IMR-90 (cell line): Measurements from ENCODE around the gene TXNDC8. TPM values are rescaled to one million over a fixed set of nuclear protein-coding genes. Genes with fewer than 3 reads are reported as not detected.

Experiments used
- ATAC-seq: fragments of 200-7000 bp; cut with Tn5 transposase; 2 replicates; pipeline ENCODE4 v1.9.1; 2020; ENCODE audit warnings: low read depth, mild to moderate bottlenecking, moderate library complexity
- BruUV-seq: library from RNA; stranded (reverse); fragments of 400-500 nt; replicated peaks from 2 replicates; lab custom pipeline; 2021; lab: Mats Ljungman, UMichigan
- CTCF ChIA-PET: fragments of 300-600 bp; formaldehyde crosslinking; extraction: SDS; loops from one replicate; lab custom pipeline; 2021; ENCODE audit warnings: antibody characterized with exemption; lab: Yijun Ruan, JAX
- POLR2A ChIA-PET: fragments of 300-600 bp; sonication (Branson Sonifier 250); formaldehyde crosslinking; loops from one replicate; lab custom pipeline; 2022; ENCODE audit warnings: antibody characterized with exemption; ENCODE audit not compliant: unreplicated experiment; lab: Charles Lee
- DNase-seq: peaks from one replicate; pipeline ENCODE4 v3.0.0; 2013
- H2AFZ ChIP-seq: replicated peaks from 2 replicates; pipeline ENCODE3; 2013; ENCODE audit warnings: low read length, mild to moderate bottlenecking; ENCODE audit not compliant: poor library complexity
- H2AK5ac ChIP-seq: 2 replicates; pipeline ENCODE4 v1.6.1; 2013; ENCODE audit warnings: low read depth, low read length, inconsistent platforms
- H2AK9ac ChIP-seq: replicated peaks from 2 replicates; pipeline ENCODE3; 2013; ENCODE audit warnings: mild to moderate bottlenecking, low read depth, low read length, moderate library complexity; ENCODE audit not compliant: poor library complexity
- H2BK120ac ChIP-seq: 2 replicates; pipeline ENCODE4 v1.6.1; 2013; ENCODE audit warnings: low read depth, low read length, inconsistent platforms
- H2BK15ac ChIP-seq: 3 replicates; pipeline ENCODE4 v1.6.1; 2013; ENCODE audit warnings: low read depth, low read length, inconsistent platforms
- H2BK20ac ChIP-seq: 2 replicates; pipeline ENCODE4 v1.6.1; 2013; ENCODE audit warnings: low read depth, mild to moderate bottlenecking, inconsistent platforms, low read length, moderate library complexity
- H2BK5ac ChIP-seq: 2 replicates; pipeline ENCODE4 v1.6.1; 2013; ENCODE audit warnings: mild to moderate bottlenecking, low read depth, low read length, inconsistent platforms; ENCODE audit not compliant: poor library complexity, severe bottlenecking
- H3K14ac ChIP-seq: replicated peaks from 2 replicates; pipeline ENCODE4 v1.6.1; 2013; ENCODE audit warnings: low read depth, low read length, inconsistent platforms
- H3K18ac ChIP-seq: 2 replicates; pipeline ENCODE4 v1.6.1; 2013; ENCODE audit warnings: low read depth, low read length, control low read depth
- H3K23ac ChIP-seq: 2 replicates; pipeline ENCODE4 v1.6.1; 2013; ENCODE audit warnings: low read depth, low read length, inconsistent platforms
- H3K27ac ChIP-seq: 2 replicates; pipeline ENCODE4 v1.5.1; 2013; ENCODE audit warnings: mild to moderate bottlenecking, control low read depth, low read length; ENCODE audit not compliant: insufficient read depth
- H3K27me3 ChIP-seq: 2 replicates; pipeline ENCODE4 v1.6.1; 2013; ENCODE audit warnings: low read length; ENCODE audit not compliant: control insufficient read depth, insufficient read depth
- H3K36me3 ChIP-seq: 2 replicates; pipeline ENCODE4 v1.6.1; 2013; ENCODE audit warnings: low read length, mixed read lengths; ENCODE audit not compliant: control insufficient read depth, insufficient read depth
- H3K4ac ChIP-seq: 2 replicates; pipeline ENCODE4 v1.6.1; 2013; ENCODE audit warnings: low read depth, low read length, inconsistent platforms
- H3K4me1 ChIP-seq: 2 replicates; pipeline ENCODE4 v1.6.1; 2013; ENCODE audit warnings: low read length, mixed read lengths; ENCODE audit not compliant: control insufficient read depth, insufficient read depth
- H3K4me2 ChIP-seq: 2 replicates; pipeline ENCODE4 v1.6.1; 2013; ENCODE audit warnings: low read depth, mild to moderate bottlenecking, control low read depth, low read length, moderate library complexity
- H3K4me3 ChIP-seq: 2 replicates; pipeline ENCODE4 v1.5.1; 2013; ENCODE audit warnings: low read depth, mild to moderate bottlenecking, control low read depth, low read length, moderate library complexity; ENCODE audit not compliant: insufficient read depth
- H3K56ac ChIP-seq: 2 replicates; pipeline ENCODE4 v1.6.1; 2013; ENCODE audit warnings: low read length, inconsistent platforms; ENCODE audit not compliant: insufficient read depth; ENCODE audit errors: extremely low read depth
- H3K79me1 ChIP-seq, 2 experiments: 2 replicates each; pipeline ENCODE4 v1.6.1; 2013; ENCODE audit warnings: low read length in 2 of 2, inconsistent platforms in 1 of 2, low read depth in 1 of 2
- H3K9ac ChIP-seq: 2 replicates; pipeline ENCODE4 v1.6.1; 2013; ENCODE audit warnings: low read depth, low read length, control low read depth
- H3K9me1 ChIP-seq: 2 replicates; pipeline ENCODE4 v1.6.1; 2013; ENCODE audit warnings: low read length, inconsistent platforms; ENCODE audit not compliant: insufficient read depth
- H3K9me3 ChIP-seq: 2 replicates; pipeline ENCODE4 v1.6.1; 2013; ENCODE audit warnings: low read length; ENCODE audit not compliant: control insufficient read depth, insufficient read depth
- H4K20me1 ChIP-seq: 2 replicates; pipeline ENCODE4 v1.6.1; 2013; ENCODE audit warnings: low read length, inconsistent platforms; ENCODE audit not compliant: insufficient read depth
- H4K5ac ChIP-seq: 2 replicates; pipeline ENCODE4 v1.6.1; 2013; ENCODE audit warnings: mild to moderate bottlenecking, low read depth, low read length, control low read depth
- H4K8ac ChIP-seq, 2 experiments: 2 replicates each; pipeline ENCODE4 v1.6.1; 2013; ENCODE audit warnings: low read depth in 2 of 2, low read length in 2 of 2, control low read depth in 1 of 2, inconsistent platforms in 1 of 2
- H4K91ac ChIP-seq: 2 replicates; pipeline ENCODE4 v1.6.1; 2013; ENCODE audit warnings: low read depth, low read length, inconsistent platforms; ENCODE audit not compliant: insufficient read depth
- BHLHE40 ChIP-seq: fragments of 150-350 bp; IDR thresholded peaks from 2 replicates; pipeline ENCODE4 v1.6.1; 2016; ENCODE audit warnings: mild to moderate bottlenecking, low read depth, low read length
- CEBPB ChIP-seq: IDR thresholded peaks from 2 replicates; pipeline ENCODE4 v1.6.1; 2012; ENCODE audit warnings: low read depth, low read length, improper control_type of control experiment
- CHD1 ChIP-seq: IDR thresholded peaks from 2 replicates; pipeline ENCODE4 v1.6.1; 2012; ENCODE audit warnings: low read depth, low read length, improper control_type of control experiment
- FOS ChIP-seq: fragments of 150-350 bp; IDR thresholded peaks from 2 replicates; pipeline ENCODE4 v1.6.1; 2016; ENCODE audit warnings: low read depth, low read length
- MAFK ChIP-seq: IDR thresholded peaks from 2 replicates; pipeline ENCODE4 v1.6.1; 2012; ENCODE audit warnings: low read depth, low read length, improper control_type of control experiment
- MAZ ChIP-seq: IDR thresholded peaks from 2 replicates; pipeline ENCODE4 v1.6.1; 2012; ENCODE audit warnings: low read depth, mild to moderate bottlenecking, low read length, improper control_type of control experiment, moderate library complexity, borderline replicate concordance
- MXI1 ChIP-seq: IDR thresholded peaks from 2 replicates; pipeline ENCODE4 v1.6.1; 2012; ENCODE audit warnings: low read depth, mild to moderate bottlenecking, low read length, moderate library complexity, borderline replicate concordance
- NFE2L2 ChIP-seq: fragments of 150-350 bp; IDR thresholded peaks from 2 replicates; pipeline ENCODE4 v1.6.1; 2016; ENCODE audit warnings: low read depth, mild to moderate bottlenecking, low read length
- POLR2A ChIP-seq: IDR thresholded peaks from 2 replicates; pipeline ENCODE4 v1.6.1; 2012; ENCODE audit warnings: mild to moderate bottlenecking, low read depth, low read length
- RCOR1 ChIP-seq: IDR thresholded peaks from 2 replicates; pipeline ENCODE4 v1.6.1; 2012; ENCODE audit warnings: mild to moderate bottlenecking, low read length, improper control_type of control experiment; ENCODE audit not compliant: insufficient replicate concordance
- RFX5 ChIP-seq: IDR thresholded peaks from 2 replicates; pipeline ENCODE4 v1.8.0; 2012; ENCODE audit warnings: low read depth, mild to moderate bottlenecking, low read length, moderate library complexity
- SMC3 ChIP-seq: fragments of 150-350 bp; IDR thresholded peaks from 2 replicates; pipeline ENCODE4 v1.6.1; 2016; ENCODE audit warnings: low read depth, mild to moderate bottlenecking, antibody characterized with exemption, low read length, moderate library complexity
- WGBS, 2 experiments: methylation state at CpG; one replicate each; pipeline versions ENCODE4 v1.1.5 to v1.1.7; 2013; ENCODE audit warnings: missing lambda C conversion rate in 2 of 2; ENCODE audit not compliant: insufficient read length in 1 of 2; ENCODE audit errors: extremely low coverage in 2 of 2; 5-methylcytosine and 5-hydroxymethylcytosine counted together
- dilution Hi-C: fragments of 300-500 bp; cut with HindIII; formaldehyde crosslinking; loops from one replicate; pipeline ENCODE4 v1.14.3; 2018; ENCODE audit warnings: low sequenced_read_pairs; ENCODE audit not compliant: unreplicated experiment
- in situ Hi-C: fragments of 300-500 bp; cut with MboI; formaldehyde crosslinking; loops from 3 replicates; pipeline ENCODE4 v1.14.3; 2019; ENCODE audit warnings: low sequenced_read_pairs, inconsistent platforms, mixed read lengths
- intact Hi-C: fragments of 100-400 bp; cut with micrococcal nuclease; formaldehyde crosslinking; loops from 2 replicates; pipeline ENCODE4 v1.10.0; 2022
- polyA plus RNA-seq, 3 experiments: library from polyadenylated mRNA; depleted of rRNA; stranded (reverse); fragments of >200 nt; gene quantifications; 2 replicates each; pipeline ENCODE4 v1.2.3, GENCODE V29; 2012; ENCODE audit warnings: low replicate concordance in 1 of 3
- total RNA-seq: library from RNA; depleted of rRNA; stranded (reverse); fragments of >200 nt; gene quantifications from 2 replicates; pipeline ENCODE4 v1.2.3, GENCODE V29; 2012
- TF ChIP-seq, protein P1 (sequence below): fragments of 150-350 bp; IDR thresholded peaks from 2 replicates; pipeline ENCODE4 v1.6.1; 2017; ENCODE audit warnings: mild to moderate bottlenecking, antibody characterized with exemption, low read length, low read depth
- TF ChIP-seq, protein P2 (sequence below): fragments of 150-350 bp; IDR thresholded peaks from 2 replicates; pipeline ENCODE4 v1.6.1; 2016; ENCODE audit warnings: low read depth, mild to moderate bottlenecking, low read length, moderate library complexity, borderline replicate concordance
- TF ChIP-seq, protein P3 (sequence below): conservative IDR thresholded peaks from 2 replicates; pipeline ENCODE4 v1.5.1; 2012; ENCODE audit warnings: mild to moderate bottlenecking, low read depth, low read length, improper control_type of control experiment

TXNDC8 gene
- total and polyA plus RNA-seq, 2 of the 4 experiments (the other 2 are of a cell fraction) = not detected

DNA sequence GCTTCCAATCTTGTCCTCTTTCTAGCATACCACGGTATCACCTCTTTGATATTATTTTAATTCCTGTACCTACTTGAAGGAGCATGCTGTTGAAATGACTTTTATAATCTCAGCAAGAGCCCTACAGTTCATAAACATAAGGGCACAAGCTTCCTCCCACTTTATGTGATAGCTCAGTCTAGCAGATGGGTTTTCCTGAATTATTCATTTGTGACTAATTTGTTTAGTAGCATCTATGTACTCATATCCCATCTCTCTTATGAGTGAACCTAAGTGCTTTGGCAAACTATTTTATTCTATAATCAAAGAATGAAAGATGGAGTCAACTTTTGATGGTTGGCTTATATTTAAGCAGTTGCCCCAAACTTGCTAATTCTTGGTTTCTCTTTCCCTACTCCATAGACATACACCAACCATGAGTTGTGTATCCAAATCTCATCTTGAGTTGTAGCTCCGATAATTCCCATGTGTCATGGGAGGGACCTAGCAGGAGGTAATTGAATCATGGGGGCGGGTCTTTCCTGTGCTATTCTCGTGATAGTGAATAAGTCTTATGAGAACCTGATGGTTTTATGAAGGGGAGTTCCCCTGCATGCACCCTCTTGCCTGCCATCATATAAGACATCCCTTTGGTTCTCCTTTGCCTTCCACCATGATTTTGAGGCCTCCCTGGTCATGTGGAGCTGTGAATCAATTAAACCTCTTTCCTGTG, 17.7 kb downstream of the TXNDC8 start:
- H3K9ac ChIP-seq = no peak overlapping the region
- H4K5ac ChIP-seq = no peak overlapping the region
- H3K4ac ChIP-seq = no peak overlapping the region
- no peak overlapping the region for H3K4me3 ChIP-seq
- no peak for DNase-seq
- H2AK9ac ChIP-seq = no peak overlapping the region
- H2AFZ ChIP-seq = no peak overlapping the region
- CTCF ChIA-PET = interaction anchor here (1.1 kb wide), 1 partner anchor 62 kb away, joined by 3 read pairs; no protein-coding TSS in a partner anchor
- no peaks in the 10 kb centered on the region; the same call in 1 of the 2 replicates for H3K4me1 ChIP-seq
- POLR2A ChIA-PET = no interaction called here
- H3K27ac ChIP-seq = no peak overlapping the region
- H4K91ac ChIP-seq = no peak overlapping the region
- peaks cover 7% of the 10 kb centered on the region; the same call in 1 of the 2 replicates for H3K27me3 ChIP-seq
- no peaks in the 10 kb centered on the region for H3K9me3 ChIP-seq
- no peaks in the 10 kb centered on the region for H3K9me1 ChIP-seq
- in situ Hi-C loops = loop anchor here (25.0 kb wide), 1 partner anchor 1017 kb away; the partner anchor contains the start of gene OR2K2
- no peak overlapping the region for H4K8ac ChIP-seq
- H3K14ac ChIP-seq = no peak overlapping the region
- no peaks in the 10 kb centered on the region for H3K36me3 ChIP-seq
- no TSS peak for BruUV-seq
- H4K20me1 ChIP-seq = no peaks in the 10 kb centered on the region
- H2BK15ac ChIP-seq = no peak overlapping the region
- H3K56ac ChIP-seq = no peak overlapping the region
- no CpG with 5 or more reads among the region's 4 CpGs for WGBS, 2 experiments
- H3K4me2 ChIP-seq = no peak overlapping the region
- H3K23ac ChIP-seq = no peak overlapping the region
- peak; percentile 35; the same call in 1 of the 2 replicates for ATAC-seq
- no peak overlapping the region for H2BK120ac ChIP-seq
- intact Hi-C loops = no loop called here
- H2AK5ac ChIP-seq = no peak overlapping the region
- H2BK5ac ChIP-seq = no peak overlapping the region
- no peaks in the 10 kb centered on the region for H3K79me1 ChIP-seq
- H2BK20ac ChIP-seq = no peak overlapping the region
- H3K18ac ChIP-seq = no peak overlapping the region
- dilution Hi-C loops = no loop called here
- TF ChIP-seq POLR2A (no peak), NFE2L2 (no peak), CEBPB (no peak), RFX5 (no peak), RCOR1 (no peak), SMC3 (no peak), BHLHE40 (no peak), CHD1 (no peak), MXI1 (no peak), FOS (no peak), MAZ (no peak), MAFK (no peak)
- TF ChIP-seq, protein P1, sequence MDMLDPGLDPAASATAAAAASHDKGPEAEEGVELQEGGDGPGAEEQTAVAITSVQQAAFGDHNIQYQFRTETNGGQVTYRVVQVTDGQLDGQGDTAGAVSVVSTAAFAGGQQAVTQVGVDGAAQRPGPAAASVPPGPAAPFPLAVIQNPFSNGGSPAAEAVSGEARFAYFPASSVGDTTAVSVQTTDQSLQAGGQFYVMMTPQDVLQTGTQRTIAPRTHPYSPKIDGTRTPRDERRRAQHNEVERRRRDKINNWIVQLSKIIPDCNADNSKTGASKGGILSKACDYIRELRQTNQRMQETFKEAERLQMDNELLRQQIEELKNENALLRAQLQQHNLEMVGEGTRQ = no peak
- TF ChIP-seq, protein P2, sequence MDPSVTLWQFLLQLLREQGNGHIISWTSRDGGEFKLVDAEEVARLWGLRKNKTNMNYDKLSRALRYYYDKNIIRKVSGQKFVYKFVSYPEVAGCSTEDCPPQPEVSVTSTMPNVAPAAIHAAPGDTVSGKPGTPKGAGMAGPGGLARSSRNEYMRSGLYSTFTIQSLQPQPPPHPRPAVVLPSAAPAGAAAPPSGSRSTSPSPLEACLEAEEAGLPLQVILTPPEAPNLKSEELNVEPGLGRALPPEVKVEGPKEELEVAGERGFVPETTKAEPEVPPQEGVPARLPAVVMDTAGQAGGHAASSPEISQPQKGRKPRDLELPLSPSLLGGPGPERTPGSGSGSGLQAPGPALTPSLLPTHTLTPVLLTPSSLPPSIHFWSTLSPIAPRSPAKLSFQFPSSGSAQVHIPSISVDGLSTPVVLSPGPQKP = no peak
- TF ChIP-seq, protein P3, sequence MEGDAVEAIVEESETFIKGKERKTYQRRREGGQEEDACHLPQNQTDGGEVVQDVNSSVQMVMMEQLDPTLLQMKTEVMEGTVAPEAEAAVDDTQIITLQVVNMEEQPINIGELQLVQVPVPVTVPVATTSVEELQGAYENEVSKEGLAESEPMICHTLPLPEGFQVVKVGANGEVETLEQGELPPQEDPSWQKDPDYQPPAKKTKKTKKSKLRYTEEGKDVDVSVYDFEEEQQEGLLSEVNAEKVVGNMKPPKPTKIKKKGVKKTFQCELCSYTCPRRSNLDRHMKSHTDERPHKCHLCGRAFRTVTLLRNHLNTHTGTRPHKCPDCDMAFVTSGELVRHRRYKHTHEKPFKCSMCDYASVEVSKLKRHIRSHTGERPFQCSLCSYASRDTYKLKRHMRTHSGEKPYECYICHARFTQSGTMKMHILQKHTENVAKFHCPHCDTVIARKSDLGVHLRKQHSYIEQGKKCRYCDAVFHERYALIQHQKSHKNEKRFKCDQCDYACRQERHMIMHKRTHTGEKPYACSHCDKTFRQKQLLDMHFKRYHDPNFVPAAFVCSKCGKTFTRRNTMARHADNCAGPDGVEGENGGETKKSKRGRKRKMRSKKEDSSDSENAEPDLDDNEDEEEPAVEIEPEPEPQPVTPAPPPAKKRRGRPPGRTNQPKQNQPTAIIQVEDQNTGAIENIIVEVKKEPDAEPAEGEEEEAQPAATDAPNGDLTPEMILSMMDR = no peak
